ENCODE data around the gene FGF8. TPM values are rescaled to one million over a fixed set of nuclear protein-coding genes. Genes with fewer than 3 reads are reported as not detected.

The FGF8 gene
- total RNA-seq, 1 experiment from 2014 or later: not detected

- POLR2A ChIA-PET (ENCODE audit: unreplicated experiment): no interaction called here
- H3K27ac ChIP-seq: no peak overlapping the region
- CTCF ChIA-PET: no interaction called here
- intact Hi-C loops (cut with micrococcal nuclease; ENCODE audit: unreplicated experiment): no loop called here
- H3K4me1 ChIP-seq (replicated peaks; ENCODE audit: insufficient read depth): no peaks in the 10 kb centered on the region
- no peaks in the 10 kb centered on the region for H3K9me2 ChIP-seq (ENCODE audit: insufficient read depth)
- no peaks in the 10 kb centered on the region for H3F3A ChIP-seq (ENCODE audit: insufficient read depth, low read depth)
- no peak for DNase-seq
- H2AFZ ChIP-seq: no peak overlapping the region
- no peaks in the 10 kb centered on the region for H3K27me3 ChIP-seq (ENCODE audit: insufficient read depth, low read depth)
- H3K4me2 ChIP-seq: no peak overlapping the region
- no peaks in the 10 kb centered on the region for H3K36me3 ChIP-seq (ENCODE audit: low read depth)
- H3K9me3 ChIP-seq (ENCODE audit: insufficient read depth, low read depth): no peaks in the 10 kb centered on the region
- H3K79me2 ChIP-seq (ENCODE audit: low read depth): no peaks in the 10 kb centered on the region
- no peak overlapping the region for H3K4me3 ChIP-seq
- BruUV-seq (replicated peaks): no TSS peak
- H4K20me1 ChIP-seq (ENCODE audit: insufficient read depth): no peaks in the 10 kb centered on the region
- TF ChIP-seq EZH2 (IDR thresholded peaks at IDR 0.05; ENCODE audit: low read depth): no peak
- no peak for TF ChIP-seq CTCF (conservative IDR thresholded peaks at IDR 0.05)
These were observed 15.4 kb downstream of the FGF8 start for GRCh38 chr10:101760510-101760909.

- Histone ChIP-seq H3K4me2 (no peak overlapping the region), H3K4me1 (replicated peaks; ENCODE audit: insufficient read depth) (no peaks in the 10 kb centered on the region), H3K9me3 (ENCODE audit: insufficient read depth, low read depth) (no peaks in the 10 kb centered on the region), H4K20me1 (ENCODE audit: insufficient read depth) (no peaks in the 10 kb centered on the region), H3K27me3 (ENCODE audit: insufficient read depth, low read depth) (no peaks in the 10 kb centered on the region), H3K4me3 (no peak overlapping the region), H3K79me2 (ENCODE audit: low read depth) (no peaks in the 10 kb centered on the region), H2AFZ (no peak overlapping the region), H3F3A (ENCODE audit: insufficient read depth, low read depth) (no peaks in the 10 kb centered on the region), H3K9me2 (ENCODE audit: insufficient read depth) (no peaks in the 10 kb centered on the region), H3K27ac (no peak overlapping the region), H3K36me3 (ENCODE audit: low read depth) (no peaks in the 10 kb centered on the region)
- ChIA-PET CTCF (no interaction called here), POLR2A (ENCODE audit: unreplicated experiment) (no interaction called here)
- no peak for DNase-seq
- no TSS peak for BruUV-seq (replicated peaks)
- TF ChIP-seq EZH2 (IDR thresholded peaks at IDR 0.05; ENCODE audit: low read depth) (no peak), CTCF (conservative IDR thresholded peaks at IDR 0.05) (no peak)
- intact Hi-C loops (cut with micrococcal nuclease; ENCODE audit: unreplicated experiment): no loop called here
These were observed 16.3 kb downstream of the FGF8 start for GRCh38 chr10:101759309-101760247.

GRCh38 chr10:101758858-101759257, 17.1 kb downstream of the FGF8 start:
- BruUV-seq (replicated peaks): no TSS peak
- Histone ChIP-seq H3K4me1 (replicated peaks; ENCODE audit: insufficient read depth) (no peaks in the 10 kb centered on the region), H3K79me2 (ENCODE audit: low read depth) (no peaks in the 10 kb centered on the region), H3F3A (ENCODE audit: insufficient read depth, low read depth) (no peaks in the 10 kb centered on the region), H3K27ac (no peak overlapping the region), H3K9me3 (ENCODE audit: insufficient read depth, low read depth) (no peaks in the 10 kb centered on the region), H3K27me3 (ENCODE audit: insufficient read depth, low read depth) (no peaks in the 10 kb centered on the region), H3K9me2 (ENCODE audit: insufficient read depth) (no peaks in the 10 kb centered on the region), H2AFZ (no peak overlapping the region), H3K4me2 (no peak overlapping the region), H4K20me1 (ENCODE audit: insufficient read depth) (no peaks in the 10 kb centered on the region), H3K36me3 (ENCODE audit: low read depth) (no peaks in the 10 kb centered on the region), H3K4me3 (no peak overlapping the region)
- ChIA-PET POLR2A (ENCODE audit: unreplicated experiment) (no interaction called here), CTCF (no interaction called here)
- TF ChIP-seq CTCF (conservative IDR thresholded peaks at IDR 0.05): no peak
- TF ChIP-seq EZH2 (IDR thresholded peaks at IDR 0.05; ENCODE audit: low read depth): no peak
- intact Hi-C loops (cut with micrococcal nuclease; ENCODE audit: unreplicated experiment): no loop called here
- no peak for DNase-seq
